Measurements from ENCODE around the gene RAB37.

GRCh38 chr17:74773871-74774286, 36.8 kb downstream of the RAB37 start:
- no peak for TF ChIP-seq GATA2 (IDR thresholded peaks at IDR 0.05; ENCODE audit: low read depth, low read length)
- TF ChIP-seq GATA3 (IDR thresholded peaks at IDR 0.05; ENCODE audit: low read depth, low read length): no peak

Data from SH-SY5Y (cell line).